ENCODE data around the gene NCKAP1. TPM values are rescaled to one million over a fixed set of nuclear protein-coding genes. Genes with fewer than 3 reads are reported as not detected.
"Not testable (repeated sequence)": the region's sequence is repeated elsewhere in the genome, so short reads cannot be mapped to it uniquely, and the experiment has no call there.

NCKAP1 gene
- total and polyA plus RNA-seq, 4 donors = 36.4 to 194 (median 73.1) TPM

GRCh38 chr2:182971820-182972547, 66.3 kb downstream of the NCKAP1 start:
- Histone ChIP-seq H3K4me3 (no peak overlapping the region), H3K27ac (ENCODE audit: low read depth in 1 of 2, low read length in 1 of 2) (no peak overlapping the region), H3K4me1 (ENCODE audit: control insufficient read depth in 5 of 5, insufficient read depth in 5 of 5, low read length in 5 of 5) (peaks cover 0 to 7% (median 0%) of the 10 kb centered on the region in 5 donors), H3K9me3 (ENCODE audit: control insufficient read depth in 4 of 4, insufficient read depth in 3 of 4, low read length in 3 of 4) (no peaks in the 10 kb centered on the region), H3K9ac (ENCODE audit: insufficient read depth in 1 of 2, low read length in 2 of 2) (no peak overlapping the region), H3K36me3 (ENCODE audit: control insufficient read depth in 4 of 4, insufficient read depth in 4 of 4, low read length in 4 of 4) (peaks cover 1 to 11% (median 8%) of the 10 kb centered on the region in 4 donors), H3K27me3 (ENCODE audit: control insufficient read depth in 3 of 3, insufficient read depth in 3 of 3, low read length in 2 of 3) (no peaks in the 10 kb centered on the region)
- ATAC-seq (ENCODE audit: insufficient read depth, low FRiP score) (no peak), DNase-seq (no peak)
- 91 to 97% methylated on average over 3 of the region's 3 CpGs for WGBS, 2 donors
- TF ChIP-seq, protein P1, sequence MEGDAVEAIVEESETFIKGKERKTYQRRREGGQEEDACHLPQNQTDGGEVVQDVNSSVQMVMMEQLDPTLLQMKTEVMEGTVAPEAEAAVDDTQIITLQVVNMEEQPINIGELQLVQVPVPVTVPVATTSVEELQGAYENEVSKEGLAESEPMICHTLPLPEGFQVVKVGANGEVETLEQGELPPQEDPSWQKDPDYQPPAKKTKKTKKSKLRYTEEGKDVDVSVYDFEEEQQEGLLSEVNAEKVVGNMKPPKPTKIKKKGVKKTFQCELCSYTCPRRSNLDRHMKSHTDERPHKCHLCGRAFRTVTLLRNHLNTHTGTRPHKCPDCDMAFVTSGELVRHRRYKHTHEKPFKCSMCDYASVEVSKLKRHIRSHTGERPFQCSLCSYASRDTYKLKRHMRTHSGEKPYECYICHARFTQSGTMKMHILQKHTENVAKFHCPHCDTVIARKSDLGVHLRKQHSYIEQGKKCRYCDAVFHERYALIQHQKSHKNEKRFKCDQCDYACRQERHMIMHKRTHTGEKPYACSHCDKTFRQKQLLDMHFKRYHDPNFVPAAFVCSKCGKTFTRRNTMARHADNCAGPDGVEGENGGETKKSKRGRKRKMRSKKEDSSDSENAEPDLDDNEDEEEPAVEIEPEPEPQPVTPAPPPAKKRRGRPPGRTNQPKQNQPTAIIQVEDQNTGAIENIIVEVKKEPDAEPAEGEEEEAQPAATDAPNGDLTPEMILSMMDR (IDR thresholded peaks at IDR 0.05; ENCODE audit: control extremely low read depth, extremely low read depth) = no peak

- Histone ChIP-seq H3K36me3 (ENCODE audit: control insufficient read depth in 4 of 4, insufficient read depth in 4 of 4, low read length in 4 of 4) (peaks cover 3 to 17% (median 8%) of the 10 kb centered on the region in 4 donors), H3K27me3 (ENCODE audit: control insufficient read depth in 3 of 3, insufficient read depth in 3 of 3, low read length in 2 of 3) (no peaks in the 10 kb centered on the region), H3K4me1 (ENCODE audit: control insufficient read depth in 5 of 5, insufficient read depth in 5 of 5, low read length in 5 of 5) (peaks cover 0 to 7% (median 0%) of the 10 kb centered on the region in 5 donors), H3K4me3 (no peak overlapping the region), H3K9ac (ENCODE audit: insufficient read depth in 1 of 2, low read length in 2 of 2) (no peak overlapping the region), H3K27ac (ENCODE audit: low read depth in 1 of 2, low read length in 1 of 2) (no peak overlapping the region), H3K9me3 (ENCODE audit: control insufficient read depth in 4 of 4, insufficient read depth in 3 of 4, low read length in 3 of 4) (no peaks in the 10 kb centered on the region)
- no peak for DNase-seq
- 73 to 80% methylated on average over 1 of the region's 1 CpG for WGBS, 2 donors
- no peak for ATAC-seq (ENCODE audit: insufficient read depth, low FRiP score)
- TF ChIP-seq, protein P1 (IDR thresholded peaks at IDR 0.05; ENCODE audit: control extremely low read depth, extremely low read depth) = no peak
Measured at GRCh38 chr2:182970486-182970885, 67.8 kb downstream of the NCKAP1 start.

GRCh38 chr2:182968493-182968892, 69.8 kb downstream of the NCKAP1 start:
- Histone ChIP-seq H3K9ac (ENCODE audit: insufficient read depth in 1 of 2, low read length in 2 of 2) (no peak overlapping the region), H3K36me3 (ENCODE audit: control insufficient read depth in 4 of 4, insufficient read depth in 4 of 4, low read length in 4 of 4) (peaks cover 3 to 14% (median 6%) of the 10 kb centered on the region in 4 donors), H3K9me3 (ENCODE audit: control insufficient read depth in 4 of 4, insufficient read depth in 3 of 4, low read length in 3 of 4) (no peaks in the 10 kb centered on the region), H3K27me3 (ENCODE audit: control insufficient read depth in 3 of 3, insufficient read depth in 3 of 3, low read length in 2 of 3) (no peaks in the 10 kb centered on the region), H3K4me3 (no peak overlapping the region), H3K27ac (ENCODE audit: low read depth in 1 of 2, low read length in 1 of 2) (no peak overlapping the region), H3K4me1 (ENCODE audit: control insufficient read depth in 5 of 5, insufficient read depth in 5 of 5, low read length in 5 of 5) (peaks cover 0 to 5% (median 0%) of the 10 kb centered on the region in 5 donors)
- no peak for DNase-seq
- TF ChIP-seq, protein P1 (IDR thresholded peaks at IDR 0.05; ENCODE audit: control extremely low read depth, extremely low read depth) = no peak
- no peak for ATAC-seq (ENCODE audit: insufficient read depth, low FRiP score)

DNA sequence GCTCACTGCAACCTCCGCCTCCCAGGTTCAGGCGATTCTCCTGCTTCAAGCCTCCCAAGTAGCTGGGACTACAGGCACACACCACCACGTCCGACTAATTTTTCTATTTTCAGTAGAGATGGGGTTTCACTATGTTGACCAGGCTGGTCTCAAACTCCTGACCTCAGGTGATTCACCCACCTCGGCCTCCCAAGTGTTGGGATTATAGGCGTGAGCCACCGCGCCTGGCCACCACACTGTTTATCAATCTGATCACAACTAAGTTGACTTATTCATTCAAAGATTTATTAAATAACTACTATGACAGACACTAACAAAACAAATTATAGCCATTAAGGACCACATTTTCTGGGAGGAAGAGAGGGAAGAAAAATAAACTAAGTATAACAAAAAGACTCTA, 71.9 kb downstream of the NCKAP1 start:
- WGBS, 2 donors = 95 to 98% methylated on average over 8 of the region's 8 CpGs
- H3K4me3 ChIP-seq; H3K9me3 ChIP-seq (ENCODE audit: control insufficient read depth in 4 of 4, insufficient read depth in 3 of 4, low read length in 3 of 4); ATAC-seq (ENCODE audit: insufficient read depth, low FRiP score); H3K27me3 ChIP-seq (ENCODE audit: control insufficient read depth in 3 of 3, insufficient read depth in 3 of 3, low read length in 2 of 3); H3K27ac ChIP-seq (ENCODE audit: low read depth in 1 of 2, low read length in 1 of 2); H3K9ac ChIP-seq (ENCODE audit: insufficient read depth in 1 of 2, low read length in 2 of 2); H3K4me1 ChIP-seq (ENCODE audit: control insufficient read depth in 5 of 5, insufficient read depth in 5 of 5, low read length in 5 of 5); DNase-seq: not testable (repeated sequence)
- H3K36me3 ChIP-seq (ENCODE audit: control insufficient read depth in 4 of 4, insufficient read depth in 4 of 4, low read length in 4 of 4) = peaks cover 0 to 18% (median 3%) of the 10 kb centered on the region in 4 donors

All from lung (tissue), 12 donors.